ENCODE data around the gene MYBBP1A. TPM values are rescaled to one million over a fixed set of nuclear protein-coding genes. Genes with fewer than 3 reads are reported as not detected.

The MYBBP1A gene
- total RNA-seq, 1 experiment from 2014 or later: 177 TPM

DNA sequence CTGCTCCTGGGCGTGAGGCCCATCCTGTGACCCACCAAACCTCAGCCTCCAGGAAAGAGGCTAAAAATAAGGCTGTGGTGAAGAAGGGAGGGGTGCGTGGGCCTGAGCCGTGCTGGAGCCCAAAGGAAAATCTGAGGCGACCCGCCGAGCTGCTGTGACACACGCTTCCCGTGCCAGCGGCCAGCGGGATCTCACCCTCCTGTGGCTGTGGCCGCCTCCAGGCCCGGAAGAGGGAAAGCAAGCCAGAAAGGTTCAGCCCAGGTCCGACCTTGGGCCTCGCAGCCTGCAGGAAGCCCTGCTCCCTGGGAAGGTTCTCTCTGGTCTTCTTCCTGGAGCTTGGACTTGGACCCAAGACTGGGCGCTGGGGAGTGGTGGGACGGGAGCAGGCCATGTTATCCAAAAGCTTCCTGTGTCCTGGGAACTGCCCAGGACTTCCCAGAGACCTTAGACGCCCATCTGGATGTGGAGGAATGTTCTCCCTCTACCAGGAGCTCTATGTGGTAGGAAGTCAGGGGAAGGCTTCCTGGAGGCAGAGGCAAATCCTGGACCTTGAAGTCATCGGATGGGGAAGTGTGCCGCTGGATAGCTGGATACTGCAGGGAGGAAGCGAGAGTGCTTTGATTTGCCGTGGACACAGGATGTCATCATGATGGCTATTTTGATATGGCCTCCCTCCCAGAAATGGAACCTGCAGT is 45.1 kb downstream of the MYBBP1A start:
- BruUV-seq (replicated peaks): no TSS peak
- no peaks in the 10 kb centered on the region for H3K9me3 ChIP-seq (ENCODE audit: low read depth, low read length, poor library complexity, severe bottlenecking)
- H3K4me3 ChIP-seq (ENCODE audit: low read depth, low read length, poor library complexity, severe bottlenecking): no peak overlapping the region
- no peaks in the 10 kb centered on the region for H3K27me3 ChIP-seq (replicated peaks; ENCODE audit: insufficient read depth, low read depth, low read length, poor library complexity)
- no peaks in the 10 kb centered on the region for H3K36me3 ChIP-seq (ENCODE audit: insufficient read depth, low read length, poor library complexity, severe bottlenecking)
- no peak overlapping the region for H3K27ac ChIP-seq (ENCODE audit: low read depth, low read length, poor library complexity, severe bottlenecking)
- no peak for DNase-seq (ENCODE audit: low spot score)
- TF ChIP-seq, protein P1, sequence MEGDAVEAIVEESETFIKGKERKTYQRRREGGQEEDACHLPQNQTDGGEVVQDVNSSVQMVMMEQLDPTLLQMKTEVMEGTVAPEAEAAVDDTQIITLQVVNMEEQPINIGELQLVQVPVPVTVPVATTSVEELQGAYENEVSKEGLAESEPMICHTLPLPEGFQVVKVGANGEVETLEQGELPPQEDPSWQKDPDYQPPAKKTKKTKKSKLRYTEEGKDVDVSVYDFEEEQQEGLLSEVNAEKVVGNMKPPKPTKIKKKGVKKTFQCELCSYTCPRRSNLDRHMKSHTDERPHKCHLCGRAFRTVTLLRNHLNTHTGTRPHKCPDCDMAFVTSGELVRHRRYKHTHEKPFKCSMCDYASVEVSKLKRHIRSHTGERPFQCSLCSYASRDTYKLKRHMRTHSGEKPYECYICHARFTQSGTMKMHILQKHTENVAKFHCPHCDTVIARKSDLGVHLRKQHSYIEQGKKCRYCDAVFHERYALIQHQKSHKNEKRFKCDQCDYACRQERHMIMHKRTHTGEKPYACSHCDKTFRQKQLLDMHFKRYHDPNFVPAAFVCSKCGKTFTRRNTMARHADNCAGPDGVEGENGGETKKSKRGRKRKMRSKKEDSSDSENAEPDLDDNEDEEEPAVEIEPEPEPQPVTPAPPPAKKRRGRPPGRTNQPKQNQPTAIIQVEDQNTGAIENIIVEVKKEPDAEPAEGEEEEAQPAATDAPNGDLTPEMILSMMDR (conservative IDR thresholded peaks at IDR 0.05; ENCODE audit: low read depth, low read length): no peak
- no peak for TF ChIP-seq EZH2 (IDR thresholded peaks at IDR 0.05; ENCODE audit: borderline replicate concordance, low read depth, low read length, poor library complexity, severe bottlenecking)
- intact Hi-C loops (cut with micrococcal nuclease; ENCODE audit: unreplicated experiment): no loop called here
- ChIA-PET POLR2A (ENCODE audit: low non-redundant PET) (interaction anchor here (0.8 kb wide), 1 partner anchor 11 kb away, joined by 3 read pairs; no protein-coding TSS in a partner anchor), CTCF (no interaction called here)
- no peaks in the 10 kb centered on the region for H3K4me1 ChIP-seq (ENCODE audit: insufficient read depth, low read length, poor library complexity, severe bottlenecking)

DNA sequence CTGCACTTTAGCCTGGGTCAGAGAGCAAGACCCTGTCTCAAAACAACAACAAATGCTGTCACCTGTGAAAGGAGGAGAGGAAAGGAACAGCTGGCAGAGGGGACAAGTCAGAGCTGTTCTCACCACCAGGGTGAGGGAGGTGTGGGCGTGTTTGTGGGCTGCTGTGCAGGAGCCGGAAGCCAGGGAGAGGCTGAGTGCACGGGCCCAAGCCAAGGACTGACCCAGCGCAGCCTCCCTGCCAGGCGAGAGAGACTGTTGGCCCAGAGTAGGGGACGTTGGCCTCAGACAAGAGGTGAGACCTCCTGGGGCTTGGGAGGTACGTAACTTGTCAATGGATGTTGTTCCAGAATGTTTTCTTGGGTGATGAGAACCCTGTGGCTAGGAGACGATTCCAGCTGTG is 45.8 kb downstream of the MYBBP1A start:
- H3K36me3 ChIP-seq (ENCODE audit: insufficient read depth, low read length, poor library complexity, severe bottlenecking): no peaks in the 10 kb centered on the region
- H3K27ac ChIP-seq (ENCODE audit: low read depth, low read length, poor library complexity, severe bottlenecking): no peak overlapping the region
- CTCF ChIA-PET: no interaction called here
- H3K4me1 ChIP-seq (ENCODE audit: insufficient read depth, low read length, poor library complexity, severe bottlenecking): no peaks in the 10 kb centered on the region
- POLR2A ChIA-PET (ENCODE audit: low non-redundant PET): interaction anchor here (0.7 to 0.8 kb wide), 2 partner anchors 10 to 550 kb away, joined by 3 read pairs; no protein-coding TSS in a partner anchor
- BruUV-seq (replicated peaks): no TSS peak
- DNase-seq (ENCODE audit: low spot score): no peak
- H3K9me3 ChIP-seq (ENCODE audit: low read depth, low read length, poor library complexity, severe bottlenecking): no peaks in the 10 kb centered on the region
- H3K4me3 ChIP-seq (ENCODE audit: low read depth, low read length, poor library complexity, severe bottlenecking): no peak overlapping the region
- TF ChIP-seq, protein P1 (conservative IDR thresholded peaks at IDR 0.05; ENCODE audit: low read depth, low read length): no peak
- TF ChIP-seq EZH2 (IDR thresholded peaks at IDR 0.05; ENCODE audit: borderline replicate concordance, low read depth, low read length, poor library complexity, severe bottlenecking): no peak
- intact Hi-C loops (cut with micrococcal nuclease; ENCODE audit: unreplicated experiment): no loop called here
- H3K27me3 ChIP-seq (replicated peaks; ENCODE audit: insufficient read depth, low read depth, low read length, poor library complexity): no peaks in the 10 kb centered on the region

DNA sequence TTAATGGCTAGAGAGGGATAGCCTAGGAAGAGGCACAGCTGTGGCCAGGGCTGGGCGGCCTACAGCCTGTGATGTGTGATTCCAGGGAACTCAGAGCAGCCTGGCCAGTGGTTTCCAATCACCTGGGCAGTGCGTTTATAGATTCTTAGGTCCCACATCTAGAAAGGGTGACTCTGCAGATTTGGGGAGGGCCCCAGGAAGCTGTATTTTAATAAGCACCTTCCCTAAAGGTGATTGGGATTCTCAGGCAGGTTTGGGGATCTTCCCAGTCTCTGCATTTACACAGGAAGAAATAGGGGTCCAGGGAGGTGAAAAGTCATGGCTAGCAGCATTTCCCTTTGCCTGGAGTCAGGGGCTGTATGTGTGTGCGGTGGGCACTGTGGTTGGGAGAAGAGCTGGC is 47.0 kb downstream of the MYBBP1A start:
- H3K9me3 ChIP-seq (ENCODE audit: low read depth, low read length, poor library complexity, severe bottlenecking): no peaks in the 10 kb centered on the region
- DNase-seq (ENCODE audit: low spot score): no peak
- CTCF ChIA-PET: no interaction called here
- intact Hi-C loops (cut with micrococcal nuclease; ENCODE audit: unreplicated experiment): no loop called here
- no peaks in the 10 kb centered on the region for H3K27me3 ChIP-seq (replicated peaks; ENCODE audit: insufficient read depth, low read depth, low read length, poor library complexity)
- TF ChIP-seq, protein P1 (conservative IDR thresholded peaks at IDR 0.05; ENCODE audit: low read depth, low read length): no peak
- TF ChIP-seq EZH2 (IDR thresholded peaks at IDR 0.05; ENCODE audit: borderline replicate concordance, low read depth, low read length, poor library complexity, severe bottlenecking): no peak
- BruUV-seq (replicated peaks): no TSS peak
- H3K4me3 ChIP-seq (ENCODE audit: low read depth, low read length, poor library complexity, severe bottlenecking): no peak overlapping the region
- no peak overlapping the region for H3K27ac ChIP-seq (ENCODE audit: low read depth, low read length, poor library complexity, severe bottlenecking)
- no peaks in the 10 kb centered on the region for H3K36me3 ChIP-seq (ENCODE audit: insufficient read depth, low read length, poor library complexity, severe bottlenecking)
- POLR2A ChIA-PET (ENCODE audit: low non-redundant PET): no interaction called here
- no peaks in the 10 kb centered on the region for H3K4me1 ChIP-seq (ENCODE audit: insufficient read depth, low read length, poor library complexity, severe bottlenecking)

Measured in A673 (cell line).